Left cardiac atrium (tissue), 4 donors: ENCODE data around the gene IFNE. TPM values are rescaled to one million over a fixed set of nuclear protein-coding genes. Genes with fewer than 3 reads are reported as not detected.
"Not testable (repeated sequence)": the region's sequence is repeated elsewhere in the genome, so short reads cannot be mapped to it uniquely, and the experiment has no call there.

ENCODE experiments used
- ATAC-seq, 2 donors: fragments of 200-7000 bp; cut with Tn5 transposase; one replicate each; pipeline ENCODE4 v1.9.1; 2020; ENCODE audit warnings: mild to moderate bottlenecking in 2 of 2, moderate library complexity in 2 of 2
- DNase-seq: peaks from one replicate; pipeline ENCODE4 v3.0.0-alpha.2; 2020
- intact Hi-C, 2 donors: fragments of 100-400 bp; cut with DNase I; formaldehyde crosslinking; loops; one replicate each; pipeline versions ENCODE4 v1.14.1 to v1.15.1; 2022 to 2023
- microRNA-seq, 2 donors: library from miRNA; unstranded; fragments of <30 nt; microRNA quantifications; one replicate each; pipeline ENCODE4 v1.2.0, GENCODE V29; 2020
- total RNA-seq, 2 donors: library from RNA; stranded (reverse); fragmentation: NEBNext Ultra II Directional; extraction: Animal tissue kit (Norgen Biotek cat#: 25700); gene quantifications; one replicate each; pipeline ENCODE4 v1.2.1, GENCODE V29; 2021
- donor health status: DM: no; HTN: yes; CAD: no.
- donor health status: DM: no; HTN: yes; CAD: no; lungs with severe emphysema.
- donor health status: DM: yes; HTN: yes; CAD: no.
- donor health status: Dilated cardiomyopathy.

IFNE gene
- total RNA-seq, 2 donors from 2014 or later, result not detected

DNA sequence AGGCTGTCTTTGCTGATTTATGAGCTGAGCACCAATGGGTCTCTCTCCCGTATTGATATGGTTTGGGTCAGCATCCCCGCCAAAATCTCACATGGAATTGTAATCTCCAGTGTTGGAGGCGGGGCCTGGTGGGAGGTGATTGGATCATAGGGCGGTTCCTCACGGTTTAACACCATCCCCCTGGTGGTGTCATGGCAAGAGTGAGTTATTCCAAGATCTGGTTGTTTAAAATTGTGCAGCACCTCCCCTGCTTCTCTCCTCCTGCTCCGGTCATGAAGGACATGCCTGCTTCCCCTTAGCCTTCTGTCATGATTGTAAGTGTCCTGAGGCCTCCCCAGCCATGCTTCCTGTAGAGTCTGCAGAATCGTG is 47.1 kb downstream of the IFNE start:
- DNase-seq, intact Hi-C loops, ATAC-seq: not testable (repeated sequence)

- no peak for ATAC-seq
- intact Hi-C loops, result no loop called here
- peak; percentile 23 for DNase-seq
Measured at GRCh38 chr9:21434202-21435014, 47.7 kb downstream of the IFNE start.

- ATAC-seq, result no peak
- intact Hi-C loops, result no loop called here
- no peak for DNase-seq
Measured at GRCh38 chr9:21432672-21433425, 49.3 kb downstream of the IFNE start.

Small RNAs within 50 kb of the gene (microRNA-seq; reads per million reads assigned to microRNA genes)
- 37.9 to 149 reads per million in 2 donors for gene MIR31

Other genes with a start within 250 kb of the IFNE start
- not detected for gene IFNA14, start 242.3 kb downstream of the IFNE start, total RNA-seq
- gene IFNA5, start 177.0 kb downstream of the IFNE start, total RNA-seq, result not detected
- 10 to 100 TPM; 13.0 to 14.1 TPM for gene KLHL9, start 146.9 kb downstream of the IFNE start, total RNA-seq
- not detected for gene IFNA6, start 131.4 kb downstream of the IFNE start, total RNA-seq
- gene IFNA13, start 114.3 kb downstream of the IFNE start, total RNA-seq, result not detected
- not detected for gene IFNA2, start 96.9 kb downstream of the IFNE start, total RNA-seq
- not detected for gene IFNA8, start 73.2 kb downstream of the IFNE start, total RNA-seq
- gene IFNA1, start 41.9 kb downstream of the IFNE start, total RNA-seq, result not detected